NCI-H1417 (cell line): Measurements from ENCODE around the gene SRP9.
"Not testable (repeated sequence)": the region's sequence is repeated elsewhere in the genome, so short reads cannot be mapped to it uniquely, and the experiment has no call there.

Experiments
- DNase-seq, 3 experiments: peaks; one replicate each; lab custom pipeline; 2025; lab: John Stamatoyannopoulos, UW

SRP9 gene

GRCh38 chr1:225755671-225756319 lies 21.8 kb upstream of the SRP9 start:
- DNase-seq = no peak

GRCh38 chr1:225757927-225758656 lies 19.5 kb upstream of the SRP9 start:
- no peak for DNase-seq

- not testable (repeated sequence) for DNase-seq
Measured at GRCh38 chr1:225759972-225760371, 17.7 kb upstream of the SRP9 start.

GRCh38 chr1:225760531-225760930 lies 17.1 kb upstream of the SRP9 start:
- no peak for DNase-seq

- DNase-seq = not testable (repeated sequence)
Measured at GRCh38 chr1:225761395-225761794, 16.2 kb upstream of the SRP9 start.

- DNase-seq = peak; percentile 34 to 66 (median 63)
Measured at GRCh38 chr1:225762002-225762441, 15.6 kb upstream of the SRP9 start.

GRCh38 chr1:225762444-225762843 lies 15.2 kb upstream of the SRP9 start:
- DNase-seq = no peak

- DNase-seq = no peak
Measured at GRCh38 chr1:225763716-225764548, 13.7 kb upstream of the SRP9 start.

- no peak for DNase-seq
Measured at GRCh38 chr1:225765982-225766674, 11.5 kb upstream of the SRP9 start.

GRCh38 chr1:225766967-225767633 lies 10.5 kb upstream of the SRP9 start:
- no peak for DNase-seq

- peak in 1 of 3 experiments; percentile 25 for DNase-seq
Measured at GRCh38 chr1:225767634-225768540, 9.7 kb upstream of the SRP9 start.

GRCh38 chr1:225768662-225769426 lies 8.8 kb upstream of the SRP9 start:
- no peak for DNase-seq

GRCh38 chr1:225769687-225770086 lies 7.9 kb upstream of the SRP9 start:
- no peak for DNase-seq

- no peak for DNase-seq
Measured at GRCh38 chr1:225770561-225771248, 6.9 kb upstream of the SRP9 start.

GRCh38 chr1:225771661-225772322 lies 5.8 kb upstream of the SRP9 start:
- no peak for DNase-seq

GRCh38 chr1:225772323-225772768 lies 5.3 kb upstream of the SRP9 start:
- peak; percentile 65 to 88 (median 76) for DNase-seq

GRCh38 chr1:225772848-225773247 lies 4.8 kb upstream of the SRP9 start:
- DNase-seq = peak in 1 of 3 experiments; percentile 19
